Measurements from ENCODE around the gene PICK1.
"Not testable (repeated sequence)": the region's sequence is repeated elsewhere in the genome, so short reads cannot be mapped to it uniquely, and the experiment has no call there.

PICK1 gene

GRCh38 chr22:38075961-38076360 lies 18.8 kb downstream of the PICK1 start:
- H3K9ac ChIP-seq, result no peak overlapping the region
- no peaks in the 10 kb centered on the region; a peak in 1 of 22 replicates for H3K36me3 ChIP-seq
- no peak for TF ChIP-seq Cebpa-rat (IDR thresholded peaks at IDR 0.05)
- H3K4me1 ChIP-seq, result peaks cover 2 to 94% (median 67%) of the 10 kb centered on the region in 10 experiments
- peak overlapping the region in 7 of 11 experiments; percentile 18 to 56 (median 25); a peak in 8 of 22 replicates for H3K4me2 ChIP-seq
- H4K20me1 ChIP-seq, result peaks cover 0 to 16% (median 0%) of the 10 kb centered on the region in 11 experiments; a peak in 2 of 22 replicates
- no peak overlapping the region for H3K4me3 ChIP-seq
- no peaks in the 10 kb centered on the region for H3K9me3 ChIP-seq (replicated peaks in 1 of 11)
- peaks cover 18 to 21% (median 20%) of the 10 kb centered on the region in 11 experiments for H3K27me3 ChIP-seq
- no peak overlapping the region for H3K27ac ChIP-seq

GRCh38 chr22:38077096-38077495 lies 19.9 kb downstream of the PICK1 start:
- Histone ChIP-seq H3K9me3 (replicated peaks in 1 of 11) (no peaks in the 10 kb centered on the region), H3K36me3 (no peaks in the 10 kb centered on the region; a peak in 1 of 22 replicates), H3K9ac (no peak overlapping the region), H3K27ac (no peak overlapping the region), H3K27me3 (peaks cover 29 to 33% (median 31%) of the 10 kb centered on the region in 11 experiments), H3K4me3 (no peak overlapping the region), H3K4me2 (peak overlapping the region in 6 of 11 experiments; percentile 11 to 55 (median 37); a peak in 5 of 22 replicates), H3K4me1 (peaks cover 13 to 94% (median 67%) of the 10 kb centered on the region in 10 experiments; a peak in 19 of 20 replicates), H4K20me1 (peaks cover 0 to 28% (median 0%) of the 10 kb centered on the region in 11 experiments; a peak in 3 of 22 replicates)
- TF ChIP-seq Cebpa-rat (IDR thresholded peaks at IDR 0.05), result no peak

GRCh38 chr22:38077595-38077994 lies 20.4 kb downstream of the PICK1 start:
- H3K4me3 ChIP-seq, result no peak overlapping the region
- no peaks in the 10 kb centered on the region for H3K9me3 ChIP-seq (replicated peaks in 1 of 11)
- H3K4me2 ChIP-seq, result peak overlapping the region in 8 of 11 experiments; percentile 3 to 55 (median 30); a peak in 11 of 22 replicates
- H3K9ac ChIP-seq, result no peak overlapping the region
- H3K4me1 ChIP-seq, result peaks cover 18 to 94% (median 67%) of the 10 kb centered on the region in 10 experiments; a peak in 18 of 20 replicates
- peaks cover 0 to 32% (median 0%) of the 10 kb centered on the region in 11 experiments; a peak in 3 of 22 replicates for H4K20me1 ChIP-seq
- peaks cover 34 to 38% (median 36%) of the 10 kb centered on the region in 11 experiments for H3K27me3 ChIP-seq
- TF ChIP-seq Cebpa-rat (IDR thresholded peaks at IDR 0.05), result no peak
- H3K36me3 ChIP-seq, result no peaks in the 10 kb centered on the region; a peak in 1 of 22 replicates
- H3K27ac ChIP-seq, result no peak overlapping the region

GRCh38 chr22:38078046-38078840 lies 21.0 kb downstream of the PICK1 start:
- H3K9me3 ChIP-seq (replicated peaks in 1 of 11), result no peaks in the 10 kb centered on the region
- peak overlapping the region in 8 of 11 experiments; percentile 3 to 55 (median 36); a peak in 13 of 22 replicates for H3K4me2 ChIP-seq
- peaks cover 18 to 93% (median 66%) of the 10 kb centered on the region in 10 experiments; a peak in 18 of 20 replicates for H3K4me1 ChIP-seq
- TF ChIP-seq Cebpa-rat (IDR thresholded peaks at IDR 0.05), result no peak
- H4K20me1 ChIP-seq, result peaks cover 0 to 32% (median 0%) of the 10 kb centered on the region in 11 experiments; a peak in 3 of 22 replicates
- no peak overlapping the region for H3K4me3 ChIP-seq
- H3K27ac ChIP-seq, result no peak overlapping the region
- peaks cover 41 to 44% (median 43%) of the 10 kb centered on the region in 11 experiments for H3K27me3 ChIP-seq
- H3K9ac ChIP-seq, result no peak overlapping the region
- no peaks in the 10 kb centered on the region for H3K36me3 ChIP-seq

GRCh38 chr22:38079208-38079607 lies 22.0 kb downstream of the PICK1 start:
- H3K27me3 ChIP-seq, result peaks cover 45 to 53% (median 50%) of the 10 kb centered on the region in 11 experiments
- H3K27ac ChIP-seq; H3K36me3 ChIP-seq; H3K4me3 ChIP-seq; H3K9ac ChIP-seq; H3K9me3 ChIP-seq (replicated peaks in 1 of 11): not testable (repeated sequence)
- H4K20me1 ChIP-seq, result peaks cover 0 to 32% (median 0%) of the 10 kb centered on the region in 11 experiments; a peak in 3 of 22 replicates
- peak overlapping the region in 7 of 11 experiments; percentile 16 to 55 (median 37); a peak in 12 of 22 replicates for H3K4me2 ChIP-seq
- H3K4me1 ChIP-seq, result peaks cover 18 to 86% (median 62%) of the 10 kb centered on the region in 10 experiments; a peak in 18 of 20 replicates

- Histone ChIP-seq H3K4me1 (peaks cover 18 to 80% (median 62%) of the 10 kb centered on the region in 10 experiments; a peak in 18 of 20 replicates), H3K4me2 (peak overlapping the region in 3 of 11 experiments; percentile 37 to 55 (median 37); a peak in 3 of 22 replicates), H3K4me3 (no peak overlapping the region)
These were observed 22.6 kb downstream of the PICK1 start for GRCh38 chr22:38079804-38080203.

GRCh38 chr22:38080474-38080849 lies 23.3 kb downstream of the PICK1 start:
- H3K27ac ChIP-seq, result no peak overlapping the region
- peaks cover 45 to 53% (median 50%) of the 10 kb centered on the region in 11 experiments for H3K27me3 ChIP-seq
- H3K4me3 ChIP-seq, result no peak overlapping the region
- peak overlapping the region in 2 of 11 experiments; percentile 55 to 69; a peak in 2 of 22 replicates for H3K4me2 ChIP-seq
- H3K4me1 ChIP-seq, result peaks cover 18 to 74% (median 55%) of the 10 kb centered on the region in 10 experiments; a peak in 18 of 20 replicates
- no peak overlapping the region for H3K9ac ChIP-seq
- H4K20me1 ChIP-seq, result peaks cover 0 to 32% (median 0%) of the 10 kb centered on the region in 11 experiments; a peak in 3 of 22 replicates
- no peaks in the 10 kb centered on the region for H3K36me3 ChIP-seq
- H3K9me3 ChIP-seq (replicated peaks in 1 of 11), result no peaks in the 10 kb centered on the region
- TF ChIP-seq Cebpa-rat (IDR thresholded peaks at IDR 0.05), result no peak

More at GRCh38 chr22:38079804-38080203, 22.6 kb downstream of the PICK1 start:
- Histone ChIP-seq H3K27me3 (peaks cover 45 to 53% (median 50%) of the 10 kb centered on the region in 11 experiments), H3K36me3 (no peaks in the 10 kb centered on the region), H3K9me3 (replicated peaks in 1 of 11) (no peaks in the 10 kb centered on the region), H3K9ac (no peak overlapping the region; a peak in 1 of 22 replicates), H3K27ac (no peak overlapping the region), H4K20me1 (peaks cover 0 to 32% (median 0%) of the 10 kb centered on the region in 11 experiments; a peak in 3 of 22 replicates)
- TF ChIP-seq Cebpa-rat (IDR thresholded peaks at IDR 0.05), result no peak

GRCh38 chr22:38080850-38081635 lies 23.8 kb downstream of the PICK1 start:
- H4K20me1 ChIP-seq, result peaks cover 0 to 32% (median 0%) of the 10 kb centered on the region in 11 experiments; a peak in 3 of 22 replicates
- H3K4me3 ChIP-seq, result peak overlapping the region in 5 of 10 experiments; percentile 19 to 47 (median 28); a peak in 4 of 20 replicates
- TF ChIP-seq Cebpa-rat (IDR thresholded peaks at IDR 0.05), result no peak
- H3K36me3 ChIP-seq, result no peaks in the 10 kb centered on the region
- peak overlapping the region; percentile 43 to 70 (median 62) for H3K4me2 ChIP-seq
- no peak overlapping the region for H3K27ac ChIP-seq
- H3K4me1 ChIP-seq, result peaks cover 18 to 68% (median 51%) of the 10 kb centered on the region in 10 experiments; a peak in 18 of 20 replicates
- H3K9ac ChIP-seq, result 0 out of 22 replicates have a peak overlapping the region, but pooled peaks of 1 of the 11 experiments have one; percentile 6
- no peaks in the 10 kb centered on the region for H3K9me3 ChIP-seq (replicated peaks in 1 of 11)
- peaks cover 45 to 53% (median 50%) of the 10 kb centered on the region in 11 experiments for H3K27me3 ChIP-seq
